NCI-H128 (cell line): ENCODE results near the gene ICE1.

Experiments
- DNase-seq: peaks from one replicate; lab custom pipeline; 2025; ENCODE audit not compliant: unreplicated experiment; lab: John Stamatoyannopoulos, UW

The ICE1 gene

DNA sequence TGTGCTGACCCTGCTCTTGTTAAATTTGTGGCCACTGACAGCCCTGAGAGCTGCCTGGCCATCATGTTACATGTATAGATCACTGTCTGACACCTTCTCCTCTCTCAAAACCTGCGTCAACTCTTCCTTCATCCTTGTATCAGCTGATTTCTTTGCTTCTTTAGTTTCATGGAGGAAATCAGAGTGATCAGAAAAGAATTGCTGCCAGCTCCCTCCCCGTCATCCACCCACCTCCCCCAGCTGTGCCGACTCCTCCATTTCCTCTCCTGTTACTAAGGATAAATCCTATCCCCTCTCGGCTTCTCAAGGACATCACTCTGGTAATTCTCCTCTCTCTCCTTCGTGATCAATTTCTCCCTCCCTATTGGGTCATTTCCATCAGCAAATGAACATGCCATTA, 108.9 kb downstream of the ICE1 start:
- no peak for DNase-seq

DNA sequence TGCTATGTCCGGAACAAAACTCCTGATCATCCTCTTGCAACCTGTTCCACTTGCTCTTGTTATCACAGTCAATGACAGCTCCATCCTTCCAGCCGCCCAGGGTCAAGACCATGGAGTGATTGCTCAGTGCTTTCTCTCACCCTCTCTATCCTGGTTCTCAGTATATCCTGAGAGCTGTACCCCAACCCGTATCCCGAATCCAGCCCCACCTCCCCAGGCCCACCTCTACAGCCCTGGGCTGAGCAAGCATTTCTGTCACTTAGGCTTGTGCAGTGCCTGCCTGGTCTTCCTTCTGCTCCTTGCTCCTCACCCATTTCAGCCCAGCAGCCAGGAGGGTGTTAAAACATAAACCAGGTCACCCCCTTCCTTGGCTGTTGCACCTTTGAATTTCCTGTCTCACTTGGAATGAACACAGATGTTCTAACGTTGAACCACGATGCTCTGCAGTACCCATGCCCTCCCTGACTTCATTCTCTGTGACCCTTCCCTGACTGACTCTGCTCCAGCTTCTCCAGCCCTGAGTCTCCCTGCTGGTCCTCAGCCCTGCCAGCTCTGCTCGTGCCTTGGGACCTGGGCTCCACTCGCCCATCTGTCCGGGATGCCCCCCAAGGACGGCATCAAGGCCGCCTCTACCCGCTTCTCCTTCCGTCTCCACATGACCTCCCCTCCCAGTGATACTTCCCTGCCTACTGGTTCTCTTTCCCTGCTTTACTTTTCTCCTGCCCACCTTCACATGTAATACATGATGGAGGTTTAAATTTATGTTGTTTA, 110.0 kb downstream of the ICE1 start:
- no peak for DNase-seq

DNA sequence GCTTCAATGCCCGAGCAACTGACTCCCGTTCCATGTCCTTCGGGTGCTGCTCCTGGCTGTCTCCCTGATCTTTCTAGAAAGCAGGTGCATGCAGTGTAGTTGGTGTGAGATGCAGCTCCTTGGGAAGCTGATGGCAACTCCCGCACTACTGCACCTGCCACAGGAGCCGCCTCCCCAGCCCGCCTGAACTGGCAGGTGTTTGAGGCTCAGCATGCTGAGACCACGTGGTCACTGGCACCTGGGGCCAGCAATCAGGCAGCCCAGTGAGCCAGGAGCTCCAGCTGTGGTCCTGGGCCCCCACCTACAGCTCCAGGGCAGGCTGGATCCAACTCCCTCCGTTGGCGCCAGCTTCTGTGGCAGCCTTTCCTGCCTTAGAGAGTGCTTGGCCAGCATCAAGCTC, 111.5 kb downstream of the ICE1 start:
- DNase-seq, result no peak

DNA sequence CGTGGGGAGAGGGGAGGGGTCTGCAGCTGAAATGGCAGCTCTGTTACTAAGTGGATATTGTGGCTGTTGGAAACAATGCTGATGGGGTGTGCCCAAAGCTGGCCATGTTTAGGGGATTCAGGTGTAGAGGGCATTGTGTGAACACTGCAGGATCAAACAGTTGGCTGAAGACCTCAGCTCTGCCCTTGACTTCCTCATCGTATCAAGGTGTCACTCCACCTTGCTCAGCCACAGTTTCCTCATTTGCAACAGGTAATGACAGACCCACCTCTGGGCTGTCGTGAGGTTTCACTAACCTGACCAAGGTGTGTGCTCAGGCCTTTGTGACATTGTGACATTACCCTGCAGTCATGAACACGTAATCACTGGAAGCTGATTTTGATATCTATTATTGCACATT, 111.9 kb downstream of the ICE1 start:
- DNase-seq, result no peak

DNA sequence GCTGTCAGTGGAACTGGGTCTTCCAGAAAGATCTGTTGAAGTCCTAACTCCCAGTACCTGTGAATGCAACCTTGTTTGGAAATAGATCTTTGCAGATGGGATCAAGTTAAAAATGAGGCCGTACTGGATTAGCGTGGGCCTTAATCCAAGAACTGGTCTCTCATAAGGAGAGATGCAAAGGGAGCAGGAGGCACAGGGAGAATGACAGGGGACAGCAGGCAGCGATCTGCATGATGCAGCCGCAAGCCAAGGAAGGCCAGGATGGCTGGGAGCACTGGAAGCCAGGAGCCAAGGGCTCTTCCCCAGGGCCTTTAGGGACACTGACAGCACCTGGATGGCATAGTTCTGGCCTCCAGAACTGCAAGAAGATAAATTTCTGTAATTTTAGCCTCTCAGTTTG, 114.4 kb downstream of the ICE1 start:
- no peak for DNase-seq

DNA sequence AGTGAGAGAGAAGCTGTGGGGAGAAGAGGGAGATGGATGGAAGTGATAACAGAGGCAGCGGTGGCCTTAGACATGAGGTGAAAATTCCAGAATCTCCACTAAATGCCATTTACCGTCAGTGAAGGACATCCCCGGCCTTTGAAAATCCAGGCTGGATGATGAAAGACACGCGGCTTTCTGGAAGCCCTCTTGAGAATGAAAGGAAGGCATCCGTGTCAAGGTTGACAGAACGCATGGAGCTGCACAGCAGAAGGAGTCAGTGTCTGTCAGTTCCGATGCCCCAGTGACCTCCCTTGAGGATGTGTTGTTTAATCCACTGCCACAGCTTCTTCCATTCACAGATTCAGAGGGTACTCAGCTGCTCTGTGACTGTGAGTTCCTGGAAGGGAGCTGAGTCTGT, 114.9 kb downstream of the ICE1 start:
- no peak for DNase-seq

DNA sequence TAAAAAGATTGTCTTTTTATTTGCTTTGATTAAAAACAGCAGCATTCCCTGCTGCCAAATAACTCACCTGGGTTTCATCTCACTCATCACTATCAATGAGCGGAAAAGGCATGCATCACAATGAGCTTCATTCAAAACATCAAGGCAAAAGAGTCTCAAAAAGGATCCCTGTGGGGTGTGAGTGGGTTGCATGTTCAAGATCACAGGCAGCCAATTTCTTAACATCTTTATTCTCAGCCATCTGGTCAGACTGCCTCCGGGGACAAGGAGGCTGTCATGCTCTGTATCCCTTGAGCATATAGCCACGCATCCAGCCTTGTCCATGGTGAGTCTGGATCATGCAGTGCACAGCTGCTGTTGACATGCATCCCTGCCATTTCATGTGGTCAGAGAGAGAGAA, 117.1 kb downstream of the ICE1 start:
- no peak for DNase-seq
